B cell (primary cell): ENCODE results near the gene TBX3. TPM values are rescaled to one million over a fixed set of nuclear protein-coding genes. Genes with fewer than 3 reads are reported as not detected.

Experiments
- ATAC-seq: fragments of 200-7000 bp; cut with Tn5 transposase; one replicate; pipeline ENCODE4 v1.10.0; 2021; ENCODE audit warnings: low read depth, mild to moderate bottlenecking, moderate number of reproducible peaks, moderate library complexity
- CTCF ChIA-PET: fragments of 350-600 bp; sonication (Branson Sonifier 250); formaldehyde crosslinking; loops from one replicate; lab custom pipeline; 2021; ENCODE audit warnings: antibody characterized with exemption, inconsistent platforms; lab: Charles Lee
- POLR2A ChIA-PET: fragments of 350-600 bp; sonication (Branson Sonifier 250); formaldehyde crosslinking; loops from one replicate; lab custom pipeline; 2021; ENCODE audit warnings: antibody characterized with exemption; lab: Charles Lee
- DNase-seq: peaks from one replicate; pipeline ENCODE4 v3.0.0; 2013
- H2AFZ ChIP-seq: 2 replicates; pipeline ENCODE4 v1.6.1; 2012; ENCODE audit warnings: mild to moderate bottlenecking, low read depth, low read length; ENCODE audit not compliant: insufficient read depth, poor library complexity, severe bottlenecking
- H3K27ac ChIP-seq, 2 donors: 1 replicate in 1 of 2; 2 replicates in 1 of 2; pipeline ENCODE4 v1.5.1; 2012 to 2013; ENCODE audit warnings: low read length in 2 of 2, mild to moderate bottlenecking in 2 of 2, moderate library complexity in 1 of 2
- H3K27me3 ChIP-seq, 4 experiments: fragments of 200-600 bp in 1 of 4; sonication (generic) in 1 of 4; replicated peaks in 1 of 4; 1 replicate in 2 of 4; 2 replicates in 2 of 4; pipeline versions ENCODE4 v1.6.1 to v1.7.0; 2013 to 2016; ENCODE audit warnings: low read length in 3 of 4, mild to moderate bottlenecking in 2 of 4, mixed read lengths in 1 of 4, moderate library complexity in 1 of 4; ENCODE audit not compliant: insufficient read depth in 4 of 4, control insufficient read depth in 3 of 4; ENCODE audit errors: control extremely low read depth in 1 of 4
- H3K36me3 ChIP-seq, 2 experiments: replicated peaks in 1 of 2; 1 replicate in 1 of 2; 2 replicates in 1 of 2; pipeline versions ENCODE4 v1.6.1 to v1.7.1; 2013; ENCODE audit warnings: low read length in 1 of 2; ENCODE audit not compliant: insufficient read depth in 2 of 2, control insufficient read depth in 1 of 2; ENCODE audit errors: control extremely low read depth in 1 of 2, extremely low read depth in 1 of 2
- H3K4me1 ChIP-seq, 2 donors: fragments of 200-600 bp in 1 of 2; sonication (generic) in 1 of 2; 1 replicate in 1 of 2; 2 replicates in 1 of 2; pipeline versions ENCODE4 v1.5.1 to v1.6.1; 2013 to 2017; ENCODE audit warnings: low read length in 2 of 2; ENCODE audit not compliant: control insufficient read depth in 2 of 2, insufficient read depth in 2 of 2
- H3K4me2 ChIP-seq: replicated peaks from 2 replicates; pipeline ENCODE3; 2012; ENCODE audit warnings: mild to moderate bottlenecking, low read depth, low read length; ENCODE audit not compliant: poor library complexity, severe bottlenecking
- H3K4me3 ChIP-seq, 5 experiments: fragments of 200-600 bp in 1 of 5; sonication (generic) in 1 of 5; 1 replicate in 3 of 5; 2 replicates in 2 of 5; pipeline versions ENCODE4 v1.5.1 to v1.7.0; 2011 to 2016; ENCODE audit warnings: low read length in 4 of 5, mild to moderate bottlenecking in 4 of 5, low read depth in 2 of 5, control low read depth in 1 of 5, moderate library complexity in 1 of 5; ENCODE audit not compliant: insufficient read depth in 1 of 5; ENCODE audit errors: control extremely low read depth in 1 of 5, extremely low read depth in 1 of 5
- H3K79me2 ChIP-seq: fragments of 200-600 bp; sonication (generic); one replicate; pipeline ENCODE4 v1.6.0; 2016; ENCODE audit warnings: low read length; ENCODE audit not compliant: control insufficient read depth, insufficient read depth
- H3K9ac ChIP-seq: fragments of 200-600 bp; sonication (generic); 2 replicates; pipeline ENCODE4 v1.6.1; 2017; ENCODE audit warnings: mild to moderate bottlenecking, low read length, moderate library complexity
- H3K9me3 ChIP-seq, 3 donors: one replicate each; pipeline versions ENCODE4 v1.6.1 to v1.7.1; 2013; ENCODE audit warnings: low read length in 2 of 3; ENCODE audit not compliant: control insufficient read depth in 2 of 3, insufficient read depth in 1 of 3; ENCODE audit errors: control extremely low read depth in 1 of 3
- H4K20me1 ChIP-seq: 2 replicates; pipeline ENCODE4 v1.6.0; 2012; ENCODE audit warnings: mild to moderate bottlenecking, low read length; ENCODE audit not compliant: insufficient read depth, control insufficient read depth, poor library complexity, severe bottlenecking
- H3K27ac Mint-ChIP-seq: one replicate; pipeline ENCODE4 v1.8.0; 2021; ENCODE audit warnings: mixed read lengths
- H3K27me3 Mint-ChIP-seq: one replicate; pipeline ENCODE4 v1.8.0; 2021; ENCODE audit warnings: mixed read lengths
- H3K4me1 Mint-ChIP-seq: one replicate; pipeline ENCODE4 v1.8.0; 2021; ENCODE audit warnings: mixed read lengths
- H3K4me3 Mint-ChIP-seq: one replicate; pipeline ENCODE4 v1.8.0; 2021; ENCODE audit warnings: mixed read lengths
- H3K9me3 Mint-ChIP-seq: one replicate; pipeline ENCODE4 v1.8.0; 2022; ENCODE audit warnings: mixed read lengths; ENCODE audit not compliant: insufficient read depth
- CTCF ChIP-seq: fragments of 200-600 bp; IDR thresholded peaks from one replicate; pipeline ENCODE4 v1.8.0; 2022; ENCODE audit warnings: antibody characterized with exemption, mild to moderate bottlenecking
- EZH2 ChIP-seq: IDR thresholded peaks from 2 replicates; pipeline ENCODE4 v1.6.1; 2012; ENCODE audit warnings: borderline replicate concordance, low read depth, mild to moderate bottlenecking, moderate library complexity, low read length; ENCODE audit not compliant: insufficient read depth, poor library complexity, severe bottlenecking
- WGBS: methylation state at CpG from one replicate; pipeline ENCODE4 v1.1.5; 2013; ENCODE audit warnings: missing lambda C conversion rate; ENCODE audit not compliant: insufficient coverage; 5-methylcytosine and 5-hydroxymethylcytosine counted together
- intact Hi-C: fragments of 100-400 bp; cut with micrococcal nuclease; formaldehyde crosslinking; loops from one replicate; pipeline ENCODE4 v1.10.0; 2022
- polyA plus RNA-seq: library from polyadenylated mRNA; depleted of rRNA; stranded (reverse); fragments of >200 nt; gene quantifications from 2 replicates; pipeline ENCODE4 v1.2.3, GENCODE V29; 2012
- total RNA-seq, 2 donors: library from RNA; stranded (reverse); fragments of 120-200 nt in 1 of 2; gene quantifications; 1 replicate in 1 of 2; 2 replicates in 1 of 2; pipeline versions ENCODE4 v1.2.3 to v1.2.4, GENCODE V29; 2013 to 2022

TBX3 gene
- total and polyA plus RNA-seq, 2 donors (not counting 1 experiment from before 2014, with no cell fraction given), result not detected

- no peaks in the 10 kb centered on the region for H3K4me1 Mint-ChIP-seq
- intact Hi-C loops, result no loop called here
- no peaks in the 10 kb centered on the region for H4K20me1 ChIP-seq
- peaks cover 82% of the 10 kb centered on the region for H3K27me3 Mint-ChIP-seq
- no peak for TF ChIP-seq CTCF
- TF ChIP-seq EZH2, result no peak
- H3K79me2 ChIP-seq, result no peaks in the 10 kb centered on the region
- H3K4me3 ChIP-seq, result no peak overlapping the region
- H3K27ac Mint-ChIP-seq, result no peak overlapping the region
- no peak overlapping the region for H3K27ac ChIP-seq
- no peak for ATAC-seq
- no peak overlapping the region for H2AFZ ChIP-seq
- H3K9me3 ChIP-seq, result peaks cover 0 to 13% (median 0%) of the 10 kb centered on the region in 3 donors
- no peaks in the 10 kb centered on the region for H3K36me3 ChIP-seq
- no peak overlapping the region for H3K4me2 ChIP-seq
- H3K4me1 ChIP-seq, result no peaks in the 10 kb centered on the region
- no peak overlapping the region for H3K4me3 Mint-ChIP-seq
- 55% methylated on average over 66 of the region's 70 CpGs for WGBS
- no peak for DNase-seq
- CTCF ChIA-PET, result no interaction called here
- no peak overlapping the region for H3K9ac ChIP-seq
- POLR2A ChIA-PET, result no interaction called here
- peaks cover 0 to 59% (median 25%) of the 10 kb centered on the region in 4 experiments for H3K27me3 ChIP-seq
- H3K9me3 Mint-ChIP-seq, result no peaks in the 10 kb centered on the region
Measured at GRCh38 chr12:114674251-114675047, 9.5 kb downstream of the TBX3 start.

- Histone ChIP-seq H3K9me3 (peaks cover 0 to 16% (median 0%) of the 10 kb centered on the region in 3 donors), H3K79me2 (no peaks in the 10 kb centered on the region), H2AFZ (no peak overlapping the region), H4K20me1 (no peaks in the 10 kb centered on the region), H3K27ac (no peak overlapping the region), H3K9ac (no peak overlapping the region), H3K4me3 (no peak overlapping the region), H3K27me3 (peaks cover 0 to 58% (median 22%) of the 10 kb centered on the region in 4 experiments), H3K4me1 (no peaks in the 10 kb centered on the region), H3K4me2 (no peak overlapping the region), H3K36me3 (no peaks in the 10 kb centered on the region)
- Mint-ChIP-seq H3K27me3 (peaks cover 76% of the 10 kb centered on the region), H3K9me3 (no peaks in the 10 kb centered on the region), H3K27ac (no peak overlapping the region), H3K4me1 (no peaks in the 10 kb centered on the region), H3K4me3 (no peak overlapping the region)
- ChIA-PET POLR2A (no interaction called here), CTCF (no interaction called here)
- DNase-seq, result no peak
- intact Hi-C loops, result no loop called here
- TF ChIP-seq EZH2 (no peak), CTCF (no peak)
- WGBS, result 86% methylated on average over 10 of the region's 12 CpGs
- ATAC-seq, result no peak
Measured at GRCh38 chr12:114673901-114674250, 10.1 kb downstream of the TBX3 start.
